Measurements from ENCODE around the gene EGFL8. TPM values are rescaled to one million over a fixed set of nuclear protein-coding genes. Genes with fewer than 3 reads are reported as not detected.

EGFL8 gene
- total and polyA plus RNA-seq, 8 donors, result 8.1 to 35.2 (median 23.2) TPM

DNA sequence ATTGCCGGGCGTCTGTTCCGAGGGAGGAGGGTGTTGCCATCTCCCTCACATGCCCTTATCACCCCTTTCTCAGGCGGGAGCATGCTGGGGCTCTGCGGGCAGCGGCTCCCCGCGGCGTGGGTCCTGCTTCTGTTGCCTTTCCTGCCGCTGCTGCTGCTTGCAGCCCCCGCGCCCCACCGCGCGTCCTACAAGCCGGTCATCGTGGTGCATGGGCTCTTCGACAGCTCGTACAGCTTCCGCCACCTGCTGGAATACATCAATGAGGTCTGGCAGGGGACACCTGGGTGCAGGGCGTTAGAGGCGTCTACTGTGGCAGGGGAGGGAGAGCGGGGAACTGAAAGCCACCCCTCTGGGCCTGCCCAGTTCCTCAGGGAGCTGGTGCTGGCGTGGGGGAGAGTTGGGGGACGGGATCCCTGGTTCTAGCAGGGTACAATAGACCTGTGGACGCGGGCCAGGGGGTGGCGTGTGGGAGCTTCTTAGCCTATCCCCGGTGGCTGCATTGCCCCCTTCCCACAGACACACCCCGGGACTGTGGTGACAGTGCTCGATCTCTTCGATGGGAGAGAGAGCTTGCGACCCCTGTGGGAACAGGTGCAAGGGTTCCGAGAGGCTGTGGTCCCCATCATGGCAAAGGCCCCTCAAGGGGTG, 9.8 kb upstream of the EGFL8 start:
- peaks cover 23 to 77% of the 10 kb centered on the region in 2 donors for H3K27me3 ChIP-seq
- peaks cover 0 to 14% of the 10 kb centered on the region in 2 donors for H3K36me3 ChIP-seq
- H3K9me3 ChIP-seq, result no peaks in the 10 kb centered on the region
- ATAC-seq (peak; percentile 78), DNase-seq (peak; percentile 48 to 83 (median 75))
- peak overlapping the region; percentile 47 to 62 for H3K4me3 ChIP-seq
- H3K27ac ChIP-seq, result peak overlapping the region; percentile 74 to 80
- intact Hi-C loops (cut with DNase I), result loop anchor here in 1 of 2 donors (5.0 kb wide), 1 partner anchor 37 kb away; no protein-coding TSS in a partner anchor
- H3K4me1 ChIP-seq, result peaks cover 15 to 45% of the 10 kb centered on the region in 2 donors
- TF ChIP-seq, protein P1, sequence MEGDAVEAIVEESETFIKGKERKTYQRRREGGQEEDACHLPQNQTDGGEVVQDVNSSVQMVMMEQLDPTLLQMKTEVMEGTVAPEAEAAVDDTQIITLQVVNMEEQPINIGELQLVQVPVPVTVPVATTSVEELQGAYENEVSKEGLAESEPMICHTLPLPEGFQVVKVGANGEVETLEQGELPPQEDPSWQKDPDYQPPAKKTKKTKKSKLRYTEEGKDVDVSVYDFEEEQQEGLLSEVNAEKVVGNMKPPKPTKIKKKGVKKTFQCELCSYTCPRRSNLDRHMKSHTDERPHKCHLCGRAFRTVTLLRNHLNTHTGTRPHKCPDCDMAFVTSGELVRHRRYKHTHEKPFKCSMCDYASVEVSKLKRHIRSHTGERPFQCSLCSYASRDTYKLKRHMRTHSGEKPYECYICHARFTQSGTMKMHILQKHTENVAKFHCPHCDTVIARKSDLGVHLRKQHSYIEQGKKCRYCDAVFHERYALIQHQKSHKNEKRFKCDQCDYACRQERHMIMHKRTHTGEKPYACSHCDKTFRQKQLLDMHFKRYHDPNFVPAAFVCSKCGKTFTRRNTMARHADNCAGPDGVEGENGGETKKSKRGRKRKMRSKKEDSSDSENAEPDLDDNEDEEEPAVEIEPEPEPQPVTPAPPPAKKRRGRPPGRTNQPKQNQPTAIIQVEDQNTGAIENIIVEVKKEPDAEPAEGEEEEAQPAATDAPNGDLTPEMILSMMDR (IDR thresholded peaks at IDR 0.05), result peak; percentile 34 to 49

DNA sequence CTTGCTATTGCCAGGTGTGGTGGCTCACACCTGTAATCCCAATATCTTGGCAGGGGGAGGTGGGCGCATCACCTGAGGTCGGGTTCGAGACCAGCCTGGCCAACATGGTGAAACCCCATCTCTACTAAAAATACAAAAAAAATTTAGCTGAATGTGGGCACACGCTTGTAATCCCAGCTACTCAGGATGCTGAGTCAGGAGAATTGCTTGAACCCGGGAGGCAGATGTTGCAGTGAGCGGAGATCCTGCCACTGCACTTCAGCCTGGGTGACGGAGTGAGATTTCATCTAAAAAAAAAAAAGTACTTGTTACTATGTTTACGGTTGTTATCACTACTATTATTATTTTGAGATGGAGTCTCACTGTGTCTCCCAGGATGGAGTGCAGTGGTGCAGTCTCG, 7.5 kb upstream of the EGFL8 start:
- Histone ChIP-seq H3K27me3 (peaks cover 7 to 54% of the 10 kb centered on the region in 2 donors), H3K9me3 (no peaks in the 10 kb centered on the region), H3K27ac (no peak overlapping the region), H3K4me1 (peaks cover 15 to 34% of the 10 kb centered on the region in 2 donors), H3K36me3 (peaks cover 0 to 14% of the 10 kb centered on the region in 2 donors), H3K4me3 (no peak overlapping the region)
- TF ChIP-seq, protein P1 (IDR thresholded peaks at IDR 0.05), result no peak
- intact Hi-C loops (cut with DNase I), result no loop called here
- DNase-seq (no peak), ATAC-seq (no peak)

DNA sequence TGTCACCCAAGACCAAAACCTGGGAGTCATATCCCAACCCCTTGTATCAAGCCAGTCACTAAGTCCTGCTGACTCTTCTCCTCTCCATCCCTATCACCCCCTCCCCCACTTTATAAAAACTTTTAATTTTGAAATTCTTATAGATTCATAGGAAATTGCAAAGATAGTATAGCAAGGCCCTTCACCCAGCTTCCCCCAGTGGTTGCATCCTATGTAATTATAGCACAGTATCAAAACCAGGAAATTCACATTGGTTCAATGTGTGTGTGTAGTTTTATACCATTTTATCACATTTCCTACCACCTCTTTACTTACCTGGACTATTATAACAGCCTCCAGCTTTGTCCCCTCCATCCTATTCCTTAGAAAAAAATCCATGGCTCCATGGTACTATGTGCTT, 6.3 kb upstream of the EGFL8 start:
- Histone ChIP-seq H3K4me3 (no peak overlapping the region), H3K4me1 (peaks cover 10 to 23% of the 10 kb centered on the region in 2 donors), H3K36me3 (peaks cover 0 to 14% of the 10 kb centered on the region in 2 donors), H3K9me3 (no peaks in the 10 kb centered on the region), H3K27me3 (peaks cover 3 to 43% of the 10 kb centered on the region in 2 donors), H3K27ac (no peak overlapping the region)
- TF ChIP-seq, protein P1 (IDR thresholded peaks at IDR 0.05), result no peak
- DNase-seq, result no peak
- intact Hi-C loops (cut with DNase I), result no loop called here
- ATAC-seq, result no peak

DNA sequence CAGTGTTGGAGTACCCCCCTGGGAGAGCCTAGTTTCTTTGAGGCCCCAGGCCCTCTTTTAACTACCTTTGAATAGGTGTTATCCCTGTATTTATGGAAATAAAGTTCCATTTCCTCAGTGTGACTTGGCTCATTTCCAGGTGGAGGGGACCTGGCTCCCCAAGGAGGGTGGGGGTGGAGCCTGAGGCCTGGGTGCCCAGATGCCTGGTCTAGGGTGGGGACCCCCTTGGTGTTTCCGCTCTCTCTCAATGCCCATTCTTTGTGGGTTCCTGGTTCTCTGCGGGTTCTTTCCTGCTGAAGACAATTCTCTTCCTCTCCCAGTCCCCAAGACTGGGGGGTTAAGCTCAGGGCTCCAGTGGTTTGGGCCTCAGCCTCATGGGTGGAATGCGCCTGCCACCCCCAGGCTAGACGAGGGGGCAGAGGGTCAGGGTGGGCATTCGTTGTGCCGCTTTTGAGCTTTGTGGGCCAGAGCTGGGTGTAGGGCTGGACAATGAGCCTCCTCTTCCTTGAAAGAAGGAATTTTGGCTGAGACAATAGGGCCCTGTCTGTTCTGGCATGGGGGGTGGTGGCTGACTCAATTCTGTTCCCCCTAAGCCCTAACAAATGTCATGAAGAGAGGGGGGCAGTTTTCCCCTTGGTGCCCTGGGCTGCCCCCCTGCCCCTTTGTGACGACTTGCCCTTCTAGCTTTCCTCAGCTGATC, 686 bp upstream of the EGFL8 start:
- Histone ChIP-seq H3K36me3 (peaks cover 0 to 26% of the 10 kb centered on the region in 2 donors), H3K9me3 (no peaks in the 10 kb centered on the region), H3K27me3 (peaks cover 0 to 9% of the 10 kb centered on the region in 2 donors), H3K4me1 (no peaks in the 10 kb centered on the region), H3K4me3 (no peak overlapping the region), H3K27ac (peak overlapping the region; percentile 51 to 57)
- ATAC-seq (no peak), DNase-seq (peak in 1 of 4 donors; percentile 29)
- TF ChIP-seq, protein P1 (IDR thresholded peaks at IDR 0.05), result no peak
- intact Hi-C loops (cut with DNase I), result no loop called here

DNA sequence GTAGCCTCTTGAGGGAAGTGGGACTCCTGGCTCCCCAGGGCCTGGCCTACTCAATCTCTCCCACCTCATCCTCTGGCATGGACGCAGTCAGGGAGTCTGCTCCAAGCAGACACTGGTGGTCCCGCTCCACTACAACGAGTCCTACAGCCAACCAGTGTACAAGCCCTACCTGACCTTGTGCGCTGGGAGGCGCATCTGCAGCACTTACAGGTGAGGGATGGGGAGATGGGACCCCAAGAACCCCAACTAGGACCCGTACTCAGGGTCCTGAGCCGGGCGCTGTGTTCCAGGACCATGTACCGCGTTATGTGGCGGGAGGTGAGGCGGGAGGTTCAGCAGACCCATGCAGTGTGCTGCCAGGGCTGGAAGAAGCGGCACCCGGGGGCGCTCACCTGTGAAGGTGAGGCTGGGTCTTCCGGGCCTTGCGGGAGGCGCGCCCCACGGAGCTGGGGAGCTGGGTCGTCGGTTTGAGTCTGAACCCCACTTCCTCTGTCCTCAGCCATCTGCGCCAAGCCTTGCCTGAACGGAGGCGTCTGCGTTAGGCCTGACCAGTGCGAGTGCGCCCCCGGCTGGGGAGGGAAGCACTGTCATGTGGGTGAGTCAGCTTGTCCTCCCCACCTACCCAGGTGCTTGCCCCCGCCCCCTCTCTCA, 2.1 kb downstream of the EGFL8 start:
- ATAC-seq (no peak), DNase-seq (peak in 1 of 4 donors; percentile 59)
- Histone ChIP-seq H3K9me3 (no peaks in the 10 kb centered on the region), H3K4me3 (no peak overlapping the region), H3K27ac (no peak overlapping the region), H3K36me3 (peaks cover 0 to 53% of the 10 kb centered on the region in 2 donors), H3K27me3 (peaks cover 0 to 9% of the 10 kb centered on the region in 2 donors), H3K4me1 (no peaks in the 10 kb centered on the region)
- TF ChIP-seq, protein P1 (IDR thresholded peaks at IDR 0.05), result no peak
- intact Hi-C loops (cut with DNase I), result no loop called here
